Brain microvascular endothelial cell (primary cell): ENCODE data around the gene ASPHD2.
"Not testable (repeated sequence)": the region's sequence is repeated elsewhere in the genome, so short reads cannot be mapped to it uniquely, and the experiment has no call there.

ENCODE experiments used
- DNase-seq: peaks from one replicate; pipeline ENCODE4 v3.0.0-alpha.2; 2020
- H3K27ac ChIP-seq: fragments of 250-450 bp; sonication (Bioruptor Pico); 2 replicates; pipeline ENCODE4 v1.5.1; 2020; ENCODE audit warnings: mild to moderate bottlenecking, moderate library complexity
- H3K27me3 ChIP-seq: fragments of 250-450 bp; sonication (Bioruptor Pico); replicated peaks from 2 replicates; pipeline ENCODE4 v1.5.1; 2020; ENCODE audit warnings: mild to moderate bottlenecking
- H3K36me3 ChIP-seq: fragments of 250-450 bp; sonication (Bioruptor Pico); replicated peaks from 2 replicates; pipeline ENCODE4 v1.5.1; 2020; ENCODE audit warnings: mild to moderate bottlenecking
- H3K4me3 ChIP-seq: 2 replicates; pipeline ENCODE4 v1.5.1; 2011; ENCODE audit warnings: low read depth, mild to moderate bottlenecking, control low read depth, low read length, moderate library complexity
- CTCF ChIP-seq: IDR thresholded peaks from 2 replicates; pipeline ENCODE4 v1.5.1; 2011; ENCODE audit warnings: low read depth, mild to moderate bottlenecking, moderate library complexity, low read length, control low read depth, inconsistent platforms; ENCODE audit errors: missing control alignments
- in situ Hi-C: cut with HindIII; loops from 2 replicates; pipeline ENCODE4 v1.10.0; 2017; ENCODE audit warnings: low sequenced_read_pairs, low pct_ligation_motif_present

ASPHD2 gene

GRCh38 chr22:26432619-26433311 is 3.7 kb downstream of the ASPHD2 start:
- TF ChIP-seq CTCF = no peak
- Histone ChIP-seq H3K36me3 (no peaks in the 10 kb centered on the region), H3K27ac (no peak overlapping the region), H3K27me3 (no peaks in the 10 kb centered on the region), H3K4me3 (no peak overlapping the region)
- DNase-seq = no peak
- in situ Hi-C loops = no loop called here

- in situ Hi-C loops = no loop called here
- no peak overlapping the region for H3K27ac ChIP-seq
- H3K27me3 ChIP-seq = no peaks in the 10 kb centered on the region
- no peak for TF ChIP-seq CTCF
- no peaks in the 10 kb centered on the region for H3K36me3 ChIP-seq
- no peak overlapping the region for H3K4me3 ChIP-seq
- no peak for DNase-seq
Observed at GRCh38 chr22:26433805-26434204, 4.7 kb downstream of the ASPHD2 start.

- in situ Hi-C loops = no loop called here
- DNase-seq = no peak
- Histone ChIP-seq H3K27ac (no peak overlapping the region), H3K27me3 (no peaks in the 10 kb centered on the region), H3K36me3 (no peaks in the 10 kb centered on the region), H3K4me3 (no peak overlapping the region)
- TF ChIP-seq CTCF = no peak
Observed at GRCh38 chr22:26435327-26436093, 6.5 kb downstream of the ASPHD2 start.

- H3K36me3 ChIP-seq = no peaks in the 10 kb centered on the region
- no peak overlapping the region for H3K4me3 ChIP-seq
- in situ Hi-C loops = no loop called here
- H3K27ac ChIP-seq = no peak overlapping the region
- TF ChIP-seq CTCF = no peak
- DNase-seq = no peak
- H3K27me3 ChIP-seq = no peaks in the 10 kb centered on the region
Observed at GRCh38 chr22:26436903-26437515, 7.9 kb downstream of the ASPHD2 start.

- no peak overlapping the region for H3K27ac ChIP-seq
- H3K27me3 ChIP-seq = no peaks in the 10 kb centered on the region
- DNase-seq = no peak
- no peaks in the 10 kb centered on the region for H3K36me3 ChIP-seq
- in situ Hi-C loops = no loop called here
- no peak for TF ChIP-seq CTCF
- no peak overlapping the region for H3K4me3 ChIP-seq
Observed at GRCh38 chr22:26437694-26438392, 8.8 kb downstream of the ASPHD2 start.

GRCh38 chr22:26438776-26439175 is 9.7 kb downstream of the ASPHD2 start:
- H3K36me3 ChIP-seq, in situ Hi-C loops, H3K27ac ChIP-seq, DNase-seq, H3K27me3 ChIP-seq, H3K4me3 ChIP-seq: not testable (repeated sequence)
